ENCODE results near the gene ITPK1.
"Not testable (repeated sequence)": the region's sequence is repeated elsewhere in the genome, so short reads cannot be mapped to it uniquely, and the experiment has no call there.

ITPK1 gene

GRCh38 chr14:93128725-93129459 is 13.2 kb upstream of the ITPK1 start:
- DNase-seq: no peak

DNA sequence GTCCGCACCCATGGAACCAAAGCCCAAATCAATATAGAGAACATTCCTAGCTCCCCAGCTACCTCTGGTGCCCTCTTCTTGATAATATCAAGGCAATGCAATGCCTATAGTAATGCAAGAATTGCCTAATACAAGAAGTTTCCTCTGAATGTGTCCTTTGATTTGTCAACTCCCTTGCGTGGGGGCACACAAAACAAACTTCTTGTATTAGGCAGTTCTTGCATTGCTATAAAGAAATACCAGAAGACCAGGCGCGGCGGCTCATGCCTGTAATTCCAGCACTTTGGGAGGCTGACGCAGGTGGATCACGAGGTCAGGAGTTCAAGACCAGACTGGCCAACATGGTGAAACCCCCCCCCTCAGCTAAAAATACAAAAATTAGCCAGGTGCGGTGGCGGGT is 10.4 kb upstream of the ITPK1 start:
- no peak for DNase-seq

GRCh38 chr14:93122826-93123225 is 7.1 kb upstream of the ITPK1 start:
- DNase-seq: no peak

- DNase-seq: no peak
Observed at GRCh38 chr14:93121030-93121834, 5.5 kb upstream of the ITPK1 start.

- no peak for DNase-seq
Observed at GRCh38 chr14:93120517-93120916, 4.8 kb upstream of the ITPK1 start.

GRCh38 chr14:93116676-93117200 is 1.0 kb upstream of the ITPK1 start:
- DNase-seq: no peak

GRCh38 chr14:93115069-93115820 is 480 bp downstream of the ITPK1 start:
- peak; percentile 86 for DNase-seq

DNA sequence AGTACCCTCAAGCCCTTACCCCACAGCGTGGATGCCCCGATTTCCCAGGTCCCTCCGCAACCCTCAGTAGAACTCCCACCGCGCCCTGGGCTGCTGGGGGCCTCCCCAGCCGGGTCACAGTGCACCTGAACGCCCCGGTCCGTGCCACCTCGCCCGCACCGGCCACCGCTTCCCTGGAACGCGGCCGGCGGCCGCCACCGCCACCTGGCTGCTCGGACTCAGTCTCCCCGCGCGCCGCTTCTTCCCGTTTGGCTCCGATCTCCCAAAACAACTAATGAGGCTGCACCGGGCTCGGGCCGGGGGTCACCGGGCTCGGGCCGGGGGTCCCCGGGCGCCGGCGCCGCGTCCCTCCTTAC is 1.0 kb downstream of the ITPK1 start:
- no peak for DNase-seq

GRCh38 chr14:93114068-93114710 is 1.5 kb downstream of the ITPK1 start:
- DNase-seq: no peak

DNA sequence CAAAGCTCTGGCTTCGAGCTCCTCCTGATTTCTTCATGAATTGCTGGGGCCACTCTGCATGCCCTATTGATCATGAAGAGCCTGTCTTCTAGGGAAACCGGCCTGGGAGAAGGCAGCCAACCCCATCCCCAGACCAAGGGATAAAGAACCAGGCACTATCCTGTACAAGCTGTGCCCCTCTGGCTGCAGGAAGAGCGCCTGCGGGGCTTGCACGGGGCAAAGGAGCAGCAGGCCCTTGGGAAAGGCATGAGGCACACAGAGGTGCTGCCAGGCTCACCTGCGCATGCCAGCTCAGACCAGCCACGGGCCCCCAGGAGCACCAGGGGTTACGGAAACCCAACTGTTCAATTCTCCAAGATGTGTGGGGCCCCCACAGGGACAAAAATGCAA is 2.1 kb downstream of the ITPK1 start:
- DNase-seq: no peak

DNA sequence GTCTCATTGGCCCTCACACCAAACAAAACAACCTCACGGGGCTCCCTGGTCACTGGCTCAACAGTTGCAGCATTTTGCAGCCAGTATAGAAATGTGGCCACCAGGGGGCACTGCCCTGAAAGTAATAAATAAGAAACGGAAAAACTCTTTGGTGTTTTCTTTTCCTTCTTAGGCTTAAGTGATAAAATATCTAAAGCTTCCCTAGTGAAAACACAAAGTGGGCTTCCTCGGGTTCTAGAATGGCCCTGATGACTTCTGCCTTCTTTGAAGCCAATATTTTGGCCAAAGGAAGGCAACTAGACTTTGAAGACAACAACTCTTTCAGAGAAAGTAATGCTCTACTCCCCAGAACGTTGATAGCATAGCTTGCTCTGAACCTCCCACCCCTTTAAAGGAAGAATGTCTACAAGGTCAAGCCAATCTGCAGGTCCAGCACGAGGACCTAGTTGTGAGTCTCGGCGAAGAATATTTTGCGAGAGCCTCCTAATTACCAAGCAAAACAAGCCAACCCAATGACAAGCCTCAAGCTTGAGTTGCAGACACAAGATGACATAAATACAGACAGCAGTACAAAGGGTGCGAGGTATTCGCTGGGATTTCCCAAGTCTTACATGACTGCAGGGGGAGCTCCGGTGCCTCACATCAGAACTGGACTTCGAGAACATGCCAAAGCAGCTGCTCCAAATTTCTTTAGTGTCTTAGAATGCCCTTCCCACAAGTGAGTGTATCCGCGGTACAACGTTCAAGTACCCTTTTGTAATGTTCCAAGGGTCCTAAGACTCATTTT is 2.6 kb downstream of the ITPK1 start:
- peak; percentile 68 for DNase-seq

DNA sequence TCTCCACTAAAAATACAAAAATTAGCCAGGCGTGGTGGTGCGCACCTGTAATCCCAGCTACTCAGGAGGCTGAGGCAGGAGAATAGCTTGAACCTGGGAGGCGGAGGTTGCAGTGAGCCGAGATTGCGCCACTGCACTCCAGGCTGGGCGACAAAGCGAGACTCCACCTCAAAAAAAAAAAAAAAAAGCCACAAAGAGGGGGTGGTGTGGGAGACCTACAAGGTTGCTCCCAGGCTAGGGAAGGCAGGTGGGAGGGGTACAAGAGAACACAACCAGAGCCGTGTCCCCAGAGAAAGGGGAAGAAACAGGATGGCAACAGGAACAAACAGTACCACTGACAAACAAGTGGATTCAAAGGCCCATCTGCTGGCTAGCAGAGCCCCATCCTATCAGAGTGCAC is 4.2 kb downstream of the ITPK1 start:
- DNase-seq: not testable (repeated sequence)

DNA sequence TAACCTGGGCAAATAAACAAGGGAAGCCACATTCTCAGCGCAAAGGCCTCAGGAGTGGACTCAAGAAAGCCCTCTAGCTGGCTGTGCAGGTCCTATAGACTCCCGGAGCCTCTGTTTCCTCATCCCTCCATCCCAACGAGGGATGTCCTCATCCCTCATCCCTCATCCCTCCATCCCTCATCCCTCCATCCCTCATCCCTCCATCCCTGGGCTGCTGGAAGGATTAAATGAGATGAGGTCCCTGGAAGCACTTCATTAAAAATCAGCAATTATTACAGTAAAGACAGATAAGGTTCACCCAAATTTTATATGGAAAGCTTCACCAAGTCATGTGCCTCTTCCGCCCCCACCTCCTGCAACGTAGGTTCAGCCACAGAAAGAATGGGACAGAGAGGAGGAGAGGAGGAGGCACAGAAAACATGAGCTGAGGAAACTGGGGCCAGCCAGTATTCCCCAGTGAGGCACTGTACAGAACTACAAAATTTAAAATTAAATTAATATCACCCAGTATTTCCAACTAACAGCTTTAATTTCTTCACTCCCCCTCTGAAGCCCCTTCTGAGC is 4.8 kb downstream of the ITPK1 start:
- DNase-seq: no peak

GRCh38 chr14:93109572-93110481 is 5.9 kb downstream of the ITPK1 start:
- no peak for DNase-seq

DNA sequence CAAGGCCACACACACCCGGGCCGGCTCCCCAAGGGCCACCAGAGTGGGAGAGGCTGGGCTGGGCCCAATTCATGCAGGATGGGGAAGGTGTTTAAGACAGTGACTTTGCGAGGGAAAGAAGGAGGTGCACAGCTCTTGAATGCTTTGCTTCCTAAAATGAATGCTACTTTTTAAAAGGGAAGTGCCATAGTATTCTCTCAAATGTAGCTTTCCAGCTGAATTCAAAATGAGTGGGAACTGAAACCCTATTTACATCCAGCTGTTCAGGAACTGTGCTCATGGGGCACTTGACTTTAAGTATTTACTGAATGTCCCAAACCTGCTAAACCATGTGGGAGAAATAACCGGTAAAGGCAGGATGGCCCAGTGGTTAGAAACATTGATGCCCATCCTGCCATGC is 7.6 kb downstream of the ITPK1 start:
- DNase-seq: no peak

GRCh38 chr14:93107453-93107852 is 8.3 kb downstream of the ITPK1 start:
- no peak for DNase-seq

GRCh38 chr14:93106541-93107156 is 9.1 kb downstream of the ITPK1 start:
- no peak for DNase-seq

- DNase-seq: not testable (repeated sequence)
Observed at GRCh38 chr14:93105856-93106255, 9.9 kb downstream of the ITPK1 start.

- no peak for DNase-seq
Observed at GRCh38 chr14:93105362-93105761, 10.4 kb downstream of the ITPK1 start.

GRCh38 chr14:93104961-93105360 is 10.8 kb downstream of the ITPK1 start:
- no peak for DNase-seq
